ENCODE measurements around the gene FSIP1.

GRCh38 chr15:39808909-39809308, 26.3 kb upstream of the FSIP1 start:
- no peak for TF ChIP-seq CTCF (IDR thresholded peaks at IDR 0.05)
- TF ChIP-seq POLR2A (IDR thresholded peaks at IDR 0.05): no peak

All from body of pancreas (tissue), 4 donors.